Mesothelial cell of epicardium (in vitro differentiated cells): Measurements from ENCODE around the gene PSD2. TPM values are rescaled to one million over a fixed set of nuclear protein-coding genes. Genes with fewer than 3 reads are reported as not detected.

Source experiments
- DNase-seq, 2 experiments: peaks; one replicate each; pipeline ENCODE4 v3.0.0; 2021; ENCODE audit warnings: low spot score in 2 of 2; ENCODE audit not compliant: unreplicated experiment in 2 of 2
- H3K27ac Mint-ChIP-seq: 2 replicates; pipeline ENCODE4 v1.8.0; 2021; ENCODE audit warnings: mixed read lengths
- H3K27me3 Mint-ChIP-seq: 2 replicates; pipeline ENCODE4 v1.8.0; 2021; ENCODE audit warnings: low read depth, mixed read lengths
- H3K36me3 Mint-ChIP-seq: 2 replicates; pipeline ENCODE4 v1.8.0; 2021; ENCODE audit warnings: mixed read lengths
- H3K4me1 Mint-ChIP-seq: 2 replicates; pipeline ENCODE4 v1.8.0; 2021; ENCODE audit warnings: mixed read lengths
- H3K4me3 Mint-ChIP-seq: 2 replicates; pipeline ENCODE4 v1.8.0; 2021; ENCODE audit warnings: mild to moderate bottlenecking, moderate library complexity, mixed read lengths
- H3K9me3 Mint-ChIP-seq: 2 replicates; pipeline ENCODE4 v1.8.0; 2021; ENCODE audit warnings: mixed read lengths
- total RNA-seq: library from RNA; stranded (reverse); gene quantifications from 3 replicates; pipeline ENCODE4 v1.2.1, GENCODE V29; 2021
- TF ChIP-seq, protein P1 (sequence below): fragments of 200-600 bp; sonication (generic); IDR thresholded peaks from one replicate; pipeline ENCODE4 v1.5.0; 2021; ENCODE audit warnings: antibody characterized with exemption; ENCODE audit not compliant: unreplicated experiment

Gene PSD2
- total RNA-seq, 1 donor from 2014 or later = 0.78 TPM

DNA sequence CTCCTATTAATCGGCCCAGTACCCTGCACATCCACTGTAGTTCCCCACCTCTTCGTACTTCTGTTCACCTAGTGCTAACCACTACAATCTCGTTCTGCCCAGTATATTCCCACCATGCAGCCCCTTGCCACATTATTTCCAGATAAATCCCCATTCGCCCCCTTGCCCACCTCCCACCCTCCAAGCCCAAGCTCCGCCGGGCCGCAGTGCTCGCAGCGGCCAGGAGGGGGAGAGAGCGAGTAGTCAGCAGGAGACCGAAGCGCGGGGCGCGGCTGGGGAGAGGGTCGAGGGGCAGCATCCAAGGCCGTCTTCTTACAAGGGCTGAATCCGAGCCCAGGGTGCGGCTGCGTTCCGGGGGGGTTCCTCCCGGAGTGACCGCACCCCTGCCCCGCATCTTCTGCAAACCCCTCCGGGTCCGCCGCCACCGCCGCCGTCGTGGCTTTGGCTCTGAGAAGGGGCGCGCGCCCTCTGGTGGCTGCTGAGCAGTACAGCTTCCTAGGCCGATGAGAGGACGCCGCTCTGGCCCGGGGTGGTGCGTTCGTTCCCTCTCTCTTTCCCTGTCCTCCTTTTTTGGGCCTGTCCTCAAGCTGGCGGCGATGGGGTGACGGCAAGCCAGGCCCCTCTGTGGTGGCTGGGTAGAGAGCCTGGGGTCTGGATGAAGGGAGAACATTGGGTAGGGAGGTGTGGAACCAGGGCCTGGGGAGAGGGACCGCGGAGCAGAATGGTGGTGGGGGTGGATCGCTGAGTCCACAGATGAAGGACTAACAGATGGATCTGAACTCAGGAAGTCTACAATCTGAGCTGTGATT, 30.0 kb upstream of the PSD2 start:
- Mint-ChIP-seq H3K27ac (no peak overlapping the region), H3K27me3 (peaks cover 28% of the 10 kb centered on the region), H3K4me1 (peaks cover 17% of the 10 kb centered on the region), H3K9me3 (no peaks in the 10 kb centered on the region), H3K36me3 (no peaks in the 10 kb centered on the region), H3K4me3 (peak overlapping the region; percentile 59)
- peak; percentile 82 to 90 for DNase-seq
- TF ChIP-seq, protein P1, sequence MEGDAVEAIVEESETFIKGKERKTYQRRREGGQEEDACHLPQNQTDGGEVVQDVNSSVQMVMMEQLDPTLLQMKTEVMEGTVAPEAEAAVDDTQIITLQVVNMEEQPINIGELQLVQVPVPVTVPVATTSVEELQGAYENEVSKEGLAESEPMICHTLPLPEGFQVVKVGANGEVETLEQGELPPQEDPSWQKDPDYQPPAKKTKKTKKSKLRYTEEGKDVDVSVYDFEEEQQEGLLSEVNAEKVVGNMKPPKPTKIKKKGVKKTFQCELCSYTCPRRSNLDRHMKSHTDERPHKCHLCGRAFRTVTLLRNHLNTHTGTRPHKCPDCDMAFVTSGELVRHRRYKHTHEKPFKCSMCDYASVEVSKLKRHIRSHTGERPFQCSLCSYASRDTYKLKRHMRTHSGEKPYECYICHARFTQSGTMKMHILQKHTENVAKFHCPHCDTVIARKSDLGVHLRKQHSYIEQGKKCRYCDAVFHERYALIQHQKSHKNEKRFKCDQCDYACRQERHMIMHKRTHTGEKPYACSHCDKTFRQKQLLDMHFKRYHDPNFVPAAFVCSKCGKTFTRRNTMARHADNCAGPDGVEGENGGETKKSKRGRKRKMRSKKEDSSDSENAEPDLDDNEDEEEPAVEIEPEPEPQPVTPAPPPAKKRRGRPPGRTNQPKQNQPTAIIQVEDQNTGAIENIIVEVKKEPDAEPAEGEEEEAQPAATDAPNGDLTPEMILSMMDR = peak; percentile 100

DNA sequence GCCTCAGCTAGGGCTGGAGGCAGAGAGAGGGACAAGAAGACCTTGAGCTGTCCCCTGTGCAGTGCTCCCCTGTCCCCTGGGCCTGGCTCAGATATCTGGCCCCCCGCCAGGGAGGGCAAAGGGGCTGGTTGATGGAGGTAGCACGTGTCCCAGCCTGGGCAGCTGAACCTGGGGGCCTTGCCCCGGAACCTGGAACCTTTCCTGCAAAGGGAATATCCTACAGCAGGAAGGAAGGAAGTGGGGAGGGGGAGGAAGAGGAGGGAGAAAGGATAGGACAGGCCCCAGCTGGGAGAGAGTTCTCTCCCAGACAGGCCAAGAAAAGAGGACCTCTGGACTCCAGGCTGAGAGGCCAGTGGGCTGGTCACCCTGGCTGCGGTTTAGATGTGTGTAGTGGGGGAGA, 27.6 kb upstream of the PSD2 start:
- H3K4me1 Mint-ChIP-seq = peaks cover 13% of the 10 kb centered on the region

DNA sequence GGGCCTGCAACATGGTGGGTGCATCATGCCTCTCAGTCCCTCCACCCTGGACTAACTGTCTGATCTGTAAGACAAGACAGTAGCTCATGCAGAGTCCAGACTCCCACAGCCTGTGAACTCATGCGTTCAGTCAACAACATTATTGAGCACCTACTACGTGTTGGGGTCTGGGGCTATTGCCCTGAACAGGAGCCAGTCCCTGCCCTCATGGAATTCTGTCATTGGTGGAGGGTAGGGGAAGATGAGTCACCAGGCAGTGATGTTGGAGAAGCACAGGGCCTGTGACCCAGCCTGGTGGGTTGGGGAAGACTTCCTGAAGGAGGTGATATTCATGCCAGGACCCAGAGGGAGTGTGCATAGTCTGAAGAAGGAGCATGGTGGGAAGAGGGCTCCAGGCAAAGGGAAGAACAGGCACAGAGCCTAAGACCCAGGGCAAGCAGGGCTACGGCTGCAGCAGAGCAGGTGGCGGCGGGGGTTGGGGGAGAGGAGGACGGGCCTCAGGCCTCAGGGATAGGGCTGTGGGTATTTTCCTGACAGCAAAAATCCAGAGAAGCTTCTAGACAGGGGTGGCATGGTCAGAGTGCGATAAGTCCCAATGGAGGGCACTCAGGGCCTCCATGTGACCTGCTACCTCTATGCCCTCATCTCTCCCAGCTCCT, 26.7 kb upstream of the PSD2 start:
- TF ChIP-seq, protein P1 = no peak
- Mint-ChIP-seq H3K4me1 (peaks cover 5% of the 10 kb centered on the region), H3K4me3 (no peak overlapping the region), H3K27me3 (peaks cover 18% of the 10 kb centered on the region), H3K27ac (no peak overlapping the region), H3K36me3 (no peaks in the 10 kb centered on the region), H3K9me3 (no peaks in the 10 kb centered on the region)
- DNase-seq = no peak

More for the DNA sequence above, 27.6 kb upstream of the PSD2 start:
- TF ChIP-seq, protein P1 = no peak
- H3K27me3 Mint-ChIP-seq = peaks cover 27% of the 10 kb centered on the region
- no peak for DNase-seq
- H3K9me3 Mint-ChIP-seq = no peaks in the 10 kb centered on the region
- no peak overlapping the region for H3K27ac Mint-ChIP-seq
- no peak overlapping the region for H3K4me3 Mint-ChIP-seq
- no peaks in the 10 kb centered on the region for H3K36me3 Mint-ChIP-seq

DNA sequence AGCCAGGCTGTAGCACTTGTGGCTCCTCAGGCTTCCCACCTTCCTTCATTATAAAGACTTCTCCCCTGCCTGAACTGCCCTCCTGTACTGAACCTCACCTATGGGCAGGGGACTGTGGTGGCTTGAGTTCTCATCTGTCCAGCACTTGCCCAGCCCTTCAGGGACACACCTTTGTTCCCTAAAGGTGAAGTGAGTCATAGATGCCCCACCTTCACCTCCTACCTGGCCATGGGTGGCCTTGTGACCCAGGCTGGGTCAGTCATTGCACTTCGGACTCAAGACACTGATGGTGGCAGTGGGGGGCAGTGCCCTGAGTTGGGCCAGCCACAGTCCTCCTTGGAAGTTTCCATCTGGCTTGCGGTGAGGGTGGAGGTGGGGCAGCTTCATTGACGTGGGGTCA, 26.1 kb upstream of the PSD2 start:
- Mint-ChIP-seq H3K4me3 (no peak overlapping the region), H3K4me1 (peaks cover 5% of the 10 kb centered on the region), H3K27ac (no peak overlapping the region), H3K9me3 (no peaks in the 10 kb centered on the region), H3K36me3 (no peaks in the 10 kb centered on the region), H3K27me3 (peaks cover 18% of the 10 kb centered on the region)
- TF ChIP-seq, protein P1 = no peak
- no peak for DNase-seq

DNA sequence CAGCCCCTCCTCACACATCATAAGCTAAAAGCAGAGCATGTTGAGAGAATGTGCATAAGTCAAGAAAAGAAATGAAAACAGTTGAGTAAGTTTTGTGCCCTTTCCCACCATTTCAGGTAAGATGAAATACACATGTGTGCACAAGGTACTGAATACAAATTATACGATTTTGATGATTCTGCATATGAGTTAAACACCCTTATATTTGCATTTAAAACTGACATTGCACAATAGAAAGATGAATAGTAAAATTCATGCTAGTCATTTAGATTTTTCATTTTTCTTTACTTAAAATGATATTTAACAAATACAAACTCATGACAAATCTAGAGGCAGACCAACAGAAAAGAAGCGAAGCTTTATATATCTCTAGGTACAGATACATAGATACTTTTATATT, 24.9 kb upstream of the PSD2 start:
- Mint-ChIP-seq H3K4me3 (no peak overlapping the region), H3K9me3 (no peaks in the 10 kb centered on the region), H3K27ac (no peak overlapping the region), H3K36me3 (no peaks in the 10 kb centered on the region), H3K4me1 (peaks cover 6% of the 10 kb centered on the region), H3K27me3 (peaks cover 10% of the 10 kb centered on the region)
- TF ChIP-seq, protein P1 = no peak
- DNase-seq = no peak
